Stimulated activated CD4-positive, alpha-beta T cell treated with anti-CD3 and anti-CD28 coated beads, TNF-alpha, amount 100 ng/mL, for 48 hours (primary cell): ENCODE results near the gene FKTN.

ENCODE experiments used
- DNase-seq, 3 donors: peaks; one replicate each; pipeline ENCODE4 v3.0.0-alpha.2; 2020; ENCODE audit warnings: low read depth in 3 of 3

FKTN gene

DNA sequence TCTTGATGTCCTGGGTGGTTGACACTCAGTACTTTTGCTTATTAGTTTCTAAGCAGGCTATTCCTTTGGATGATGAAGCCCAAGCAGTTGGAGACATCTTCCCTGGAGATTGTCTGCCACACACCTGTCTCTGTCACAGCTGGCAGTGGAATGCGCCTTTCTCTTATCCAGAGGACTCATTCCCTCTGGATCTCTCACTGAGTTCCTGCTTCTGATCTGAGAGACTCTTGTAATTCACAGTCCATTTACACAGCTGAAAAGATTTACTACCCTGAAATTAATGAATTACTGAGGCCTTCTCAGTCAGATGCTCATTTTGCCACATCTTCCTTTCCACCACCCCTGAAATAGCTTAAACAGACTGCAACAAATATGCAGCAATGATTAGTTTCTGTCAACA, 120.2 kb downstream of the FKTN start:
- no peak for DNase-seq

DNA sequence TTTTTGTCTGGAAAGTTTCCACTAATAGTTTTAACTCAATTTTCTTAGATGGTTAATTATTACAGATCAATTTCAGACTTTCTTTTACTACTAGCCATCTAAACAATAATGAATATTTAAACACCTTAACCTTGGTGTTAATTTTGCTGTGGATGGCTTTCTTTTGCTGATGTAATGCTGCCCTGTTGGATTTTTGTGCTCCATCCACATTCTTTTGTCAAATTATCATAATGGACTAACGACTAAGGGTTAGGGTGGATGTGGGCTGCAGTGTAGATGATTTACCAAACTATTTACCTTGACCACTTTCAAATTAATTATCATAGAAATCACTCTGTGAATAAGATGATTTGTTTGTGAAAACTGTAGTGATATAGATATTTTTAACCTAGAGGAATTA, 120.8 kb downstream of the FKTN start:
- no peak for DNase-seq

GRCh38 chr9:105679257-105680022, 121.5 kb downstream of the FKTN start:
- DNase-seq = no peak

- no peak for DNase-seq
Measured at GRCh38 chr9:105681313-105681712, 123.4 kb downstream of the FKTN start.

GRCh38 chr9:105681724-105682123, 123.8 kb downstream of the FKTN start:
- no peak for DNase-seq

GRCh38 chr9:105683688-105684275, 125.9 kb downstream of the FKTN start:
- no peak for DNase-seq

- no peak for DNase-seq
Measured at GRCh38 chr9:105686936-105687335, 129.0 kb downstream of the FKTN start.
